Upper lobe of left lung (tissue), 4 donors: Measurements from ENCODE around the gene ARSD.

Experiments used
- EP300 ChIP-seq, 4 donors: sonication (generic); formaldehyde crosslinking; IDR thresholded peaks; one replicate each; pipeline ENCODE4 v1.5.1; 2017; ENCODE audit warnings: antibody characterized with exemption in 4 of 4, control low read depth in 2 of 4
- POLR2A ChIP-seq, 4 donors: fragments of 450-650 bp; IDR thresholded peaks; one replicate each; pipeline ENCODE4 v1.5.1; 2016 to 2017; ENCODE audit warnings: antibody characterized with exemption in 4 of 4, mild to moderate bottlenecking in 2 of 4
- POLR2AphosphoS5 ChIP-seq, 2 donors: sonication (generic); formaldehyde crosslinking; IDR thresholded peaks; one replicate each; pipeline ENCODE4 v1.5.1; 2017; ENCODE audit warnings: antibody characterized with exemption in 2 of 2
- TF ChIP-seq, protein P1 (sequence below), 6 experiments: fragments of 450-650 bp in 4 of 6; fragments of 200-600 bp in 2 of 6; sonication (generic) in 2 of 6; IDR thresholded peaks; one replicate each; pipeline ENCODE4 v1.5.1; 2016 to 2019; ENCODE audit warnings: antibody characterized with exemption in 6 of 6

DNA sequence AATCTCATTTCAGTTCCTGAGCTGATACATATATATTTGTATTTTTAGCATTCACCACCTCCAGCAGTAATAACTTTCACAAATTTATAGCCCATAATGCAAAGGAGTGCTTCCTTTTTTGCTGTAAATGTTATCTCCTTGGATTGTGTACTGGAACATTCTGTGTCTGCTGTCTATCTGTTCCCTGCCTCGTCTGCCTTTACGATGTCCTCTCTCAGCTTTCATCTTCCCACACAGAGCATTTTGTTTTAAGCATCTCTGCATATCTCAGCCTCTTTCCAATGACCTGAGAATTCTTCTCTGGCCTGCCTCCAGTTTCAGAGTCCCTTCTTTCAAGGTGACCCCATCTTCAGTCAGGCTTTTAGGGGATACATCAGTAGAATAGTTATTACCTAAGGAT, 57.3 kb downstream of the ARSD start:
- TF ChIP-seq, protein P1, sequence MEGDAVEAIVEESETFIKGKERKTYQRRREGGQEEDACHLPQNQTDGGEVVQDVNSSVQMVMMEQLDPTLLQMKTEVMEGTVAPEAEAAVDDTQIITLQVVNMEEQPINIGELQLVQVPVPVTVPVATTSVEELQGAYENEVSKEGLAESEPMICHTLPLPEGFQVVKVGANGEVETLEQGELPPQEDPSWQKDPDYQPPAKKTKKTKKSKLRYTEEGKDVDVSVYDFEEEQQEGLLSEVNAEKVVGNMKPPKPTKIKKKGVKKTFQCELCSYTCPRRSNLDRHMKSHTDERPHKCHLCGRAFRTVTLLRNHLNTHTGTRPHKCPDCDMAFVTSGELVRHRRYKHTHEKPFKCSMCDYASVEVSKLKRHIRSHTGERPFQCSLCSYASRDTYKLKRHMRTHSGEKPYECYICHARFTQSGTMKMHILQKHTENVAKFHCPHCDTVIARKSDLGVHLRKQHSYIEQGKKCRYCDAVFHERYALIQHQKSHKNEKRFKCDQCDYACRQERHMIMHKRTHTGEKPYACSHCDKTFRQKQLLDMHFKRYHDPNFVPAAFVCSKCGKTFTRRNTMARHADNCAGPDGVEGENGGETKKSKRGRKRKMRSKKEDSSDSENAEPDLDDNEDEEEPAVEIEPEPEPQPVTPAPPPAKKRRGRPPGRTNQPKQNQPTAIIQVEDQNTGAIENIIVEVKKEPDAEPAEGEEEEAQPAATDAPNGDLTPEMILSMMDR (IDR thresholded peaks at IDR 0.05): no peak
- no peak for TF ChIP-seq POLR2A (IDR thresholded peaks at IDR 0.05)
- TF ChIP-seq EP300 (IDR thresholded peaks at IDR 0.05): no peak
- TF ChIP-seq POLR2AphosphoS5 (IDR thresholded peaks at IDR 0.05): no peak
